Stimulated activated CD8-positive, alpha-beta memory T cell treated with anti-CD3 and anti-CD28 coated beads, Interleukin-15, amount 100 ng/mL, for 48 hours (primary cell): ENCODE results near the gene SRPK3.

Experiments
- DNase-seq, 2 donors: peaks; one replicate each; pipeline ENCODE4 v3.0.0-alpha.2; 2020; ENCODE audit warnings: low read depth in 2 of 2

Gene SRPK3

GRCh38 chrX:153784325-153784967 is 3.6 kb downstream of the SRPK3 start:
- DNase-seq, result no peak

DNA sequence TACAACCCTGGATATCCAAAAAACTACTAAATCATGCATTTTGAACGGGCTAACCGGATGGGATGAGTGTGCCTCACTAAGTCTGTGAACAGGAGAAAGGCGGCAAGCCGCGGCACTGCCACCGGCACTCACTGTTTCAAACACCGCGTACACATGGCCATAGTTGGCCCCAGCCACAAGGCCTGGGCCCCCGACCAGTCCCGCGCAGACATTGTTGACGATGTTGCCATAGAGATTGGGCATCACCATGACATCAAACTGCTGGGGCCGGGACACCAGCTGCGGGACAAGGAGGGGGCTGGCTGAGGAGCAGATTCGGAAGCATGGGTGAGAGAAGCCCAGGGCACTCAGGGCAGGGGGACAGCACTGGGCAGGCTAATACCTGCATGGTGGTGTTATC is 5.8 kb downstream of the SRPK3 start:
- no peak for DNase-seq

GRCh38 chrX:153789654-153790053 is 8.8 kb downstream of the SRPK3 start:
- DNase-seq, result no peak

DNA sequence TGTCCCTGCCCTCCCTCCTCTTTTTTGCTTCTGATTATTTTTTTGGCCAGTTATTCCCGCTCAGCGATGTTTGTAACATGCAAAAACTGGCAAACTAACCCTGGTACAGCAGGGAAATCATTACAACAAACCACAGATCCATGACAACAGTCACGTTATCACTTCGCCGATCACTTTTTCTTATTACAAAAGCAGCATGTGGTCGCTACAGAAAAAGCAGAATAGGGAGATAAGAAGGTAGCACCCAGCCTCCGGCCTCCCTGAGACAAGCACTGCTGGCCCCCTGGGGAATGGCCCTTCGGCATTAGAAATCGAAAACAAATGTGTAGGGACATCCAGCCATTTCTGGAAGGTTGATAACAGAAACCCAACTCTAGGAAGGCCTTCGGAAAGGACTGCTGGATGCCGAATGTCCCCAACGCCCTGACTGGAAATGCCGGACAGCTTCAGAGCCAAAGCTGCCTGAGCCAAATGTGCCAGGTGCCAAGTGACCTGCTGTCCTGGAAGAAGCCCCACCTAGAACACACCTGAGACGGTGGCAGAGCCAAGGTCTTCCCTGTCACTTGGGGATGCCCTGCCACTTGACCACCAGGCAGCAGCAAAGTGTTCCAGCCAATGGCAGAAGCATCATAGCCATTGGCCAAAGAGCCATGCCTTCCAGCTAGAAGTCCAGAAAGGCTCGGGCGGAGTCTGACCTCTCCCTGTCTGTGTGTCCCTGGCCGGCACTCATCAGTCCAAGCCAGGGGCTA is 10.4 kb downstream of the SRPK3 start:
- no peak for DNase-seq

DNA sequence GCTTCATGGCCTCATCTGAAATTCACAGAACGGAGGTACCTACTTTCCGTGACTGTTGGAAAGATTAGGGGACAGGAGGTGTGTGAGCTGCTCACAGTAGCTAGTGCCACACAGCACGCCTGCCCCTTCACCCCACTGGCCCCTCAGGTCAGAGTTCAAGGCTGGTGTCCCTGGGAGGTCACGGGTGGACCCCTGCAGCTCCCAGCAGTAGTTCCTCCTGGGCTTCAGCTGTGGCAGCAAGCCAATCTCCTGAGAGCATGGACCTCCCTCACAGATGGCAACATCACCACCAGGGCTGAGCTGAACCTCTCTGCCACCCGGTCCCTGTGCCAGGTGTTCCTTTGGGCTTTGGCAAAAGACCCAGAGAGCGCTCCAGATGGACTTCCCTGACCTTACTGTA is 11.5 kb downstream of the SRPK3 start:
- no peak for DNase-seq

- no peak for DNase-seq
These were observed 12.4 kb downstream of the SRPK3 start for GRCh38 chrX:153793291-153793690.

DNA sequence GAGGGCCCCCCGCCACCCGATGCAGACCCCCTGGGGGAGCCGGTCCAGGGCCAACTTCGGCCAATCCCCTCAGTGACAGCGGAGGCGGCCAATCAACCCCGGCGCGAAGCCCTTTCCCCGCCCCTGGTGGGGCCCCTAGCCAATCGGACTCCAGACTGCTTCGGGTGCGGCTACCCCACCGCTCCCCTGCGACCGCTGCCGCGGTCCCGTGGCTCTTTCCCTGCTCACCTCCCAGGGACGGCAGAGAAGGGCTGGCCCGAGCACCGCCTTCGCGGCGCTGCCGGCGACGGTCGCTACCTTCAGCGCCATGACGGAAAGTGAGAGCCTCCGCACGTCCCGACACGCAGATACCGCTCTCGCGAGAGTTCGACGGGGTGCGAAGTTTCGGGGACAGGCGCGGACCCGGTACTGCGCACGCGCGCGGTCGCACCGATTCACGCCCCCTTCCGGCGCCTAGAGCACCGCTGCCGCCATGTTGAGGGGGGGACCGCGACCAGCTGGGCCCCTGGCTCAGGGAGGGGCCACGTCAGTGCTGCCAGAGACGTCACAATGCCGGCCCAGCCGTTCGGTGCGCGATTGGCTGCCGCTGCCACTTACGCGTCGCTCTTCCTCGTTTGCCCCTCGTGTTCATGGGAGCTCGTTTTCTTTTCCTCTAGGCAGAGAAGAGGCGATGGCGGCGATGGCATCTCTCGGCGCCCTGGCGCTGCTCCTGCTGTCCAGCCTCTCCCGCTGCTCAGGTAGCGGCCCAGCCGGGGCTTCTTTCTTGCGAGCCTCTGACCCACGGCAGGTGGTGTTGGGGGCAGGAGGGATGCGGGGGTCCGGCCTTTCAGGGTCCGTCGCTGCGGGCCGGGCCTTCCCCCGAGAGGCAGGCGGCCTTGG is 13.4 kb downstream of the SRPK3 start, which contains the start of the genes IDH3G and SSR4:
IDH3G (minus strand) TSS at position 358 of the 879 bp plus-strand sequence; CDS start at position 309, 49 bp downstream.
SSR4 (plus strand) TSS at position 651 of the 879 bp plus-strand sequence; CDS start at position 671, 20 bp downstream.
- peak; percentile 86 to 88 for DNase-seq

DNA sequence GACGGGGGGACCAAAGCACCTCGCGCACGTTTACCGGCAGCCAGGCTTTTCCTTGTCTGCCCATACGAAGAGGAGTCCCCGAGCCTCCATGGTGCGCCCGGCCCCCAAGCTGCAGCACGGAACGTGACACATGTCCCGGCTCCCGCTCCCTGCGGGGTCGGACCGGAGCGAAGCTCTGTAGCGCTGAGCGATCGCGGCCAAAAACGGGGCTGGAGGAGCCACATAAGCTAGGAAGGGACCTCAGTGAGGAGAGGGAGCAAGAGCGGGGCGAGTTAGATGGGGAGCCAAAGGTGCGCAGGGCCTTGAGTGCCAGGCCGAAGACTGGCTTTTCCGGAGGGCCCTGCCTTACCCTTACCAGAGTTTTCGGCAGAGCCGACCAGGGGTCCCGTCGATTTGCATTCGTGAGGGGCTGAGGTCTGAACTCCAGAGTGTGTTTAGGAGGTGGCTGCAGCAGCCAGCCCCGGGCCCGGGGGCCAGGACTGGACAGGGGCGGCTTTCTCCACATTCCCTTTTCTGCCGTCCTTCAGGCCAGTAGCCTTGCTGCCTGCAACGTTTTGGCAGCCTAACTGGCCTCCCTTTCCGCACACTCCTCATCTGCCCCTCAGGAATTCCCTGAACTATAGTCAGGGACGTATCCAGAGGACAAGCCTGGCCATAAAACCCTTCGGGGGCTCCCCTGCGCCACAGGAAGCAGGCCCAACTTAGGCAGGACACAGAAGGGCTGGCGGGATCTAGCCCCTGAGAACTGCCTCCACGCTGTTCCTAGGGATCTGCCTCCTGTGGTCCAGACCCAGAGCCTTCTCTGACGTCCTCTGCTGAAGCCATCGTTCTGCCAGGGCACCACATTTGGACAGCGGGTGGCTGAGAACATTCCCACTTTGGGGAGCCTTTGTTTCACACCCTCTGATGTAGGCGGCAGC is 14.3 kb downstream of the SRPK3 start:
- DNase-seq, result no peak

DNA sequence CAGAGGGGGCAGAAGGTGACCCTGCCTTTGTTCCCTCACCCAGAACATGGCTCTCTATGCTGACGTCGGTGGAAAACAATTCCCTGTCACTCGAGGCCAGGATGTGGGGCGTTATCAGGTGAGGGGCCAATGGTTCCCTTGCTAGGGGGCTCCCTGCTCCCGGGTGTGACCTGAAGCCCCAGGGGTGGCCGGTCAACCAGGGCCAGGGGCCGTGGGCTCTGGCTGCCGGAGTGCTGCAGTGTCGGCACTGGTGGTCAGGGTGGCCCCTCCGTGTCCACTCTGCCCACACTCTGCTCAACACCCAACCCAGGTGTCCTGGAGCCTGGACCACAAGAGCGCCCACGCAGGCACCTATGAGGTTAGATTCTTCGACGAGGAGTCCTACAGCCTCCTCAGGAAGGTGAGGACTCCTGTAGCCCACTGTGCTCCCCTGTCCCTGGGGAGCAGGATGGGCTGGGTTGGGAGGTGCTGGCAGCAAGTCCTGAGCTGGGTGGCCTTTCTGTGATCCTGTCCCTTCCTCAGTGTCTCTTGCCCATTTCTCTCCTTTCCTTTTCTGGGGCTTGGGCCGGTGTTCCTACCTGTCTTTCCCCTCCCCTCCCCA is 16.7 kb downstream of the SRPK3 start:
- DNase-seq, result no peak

DNA sequence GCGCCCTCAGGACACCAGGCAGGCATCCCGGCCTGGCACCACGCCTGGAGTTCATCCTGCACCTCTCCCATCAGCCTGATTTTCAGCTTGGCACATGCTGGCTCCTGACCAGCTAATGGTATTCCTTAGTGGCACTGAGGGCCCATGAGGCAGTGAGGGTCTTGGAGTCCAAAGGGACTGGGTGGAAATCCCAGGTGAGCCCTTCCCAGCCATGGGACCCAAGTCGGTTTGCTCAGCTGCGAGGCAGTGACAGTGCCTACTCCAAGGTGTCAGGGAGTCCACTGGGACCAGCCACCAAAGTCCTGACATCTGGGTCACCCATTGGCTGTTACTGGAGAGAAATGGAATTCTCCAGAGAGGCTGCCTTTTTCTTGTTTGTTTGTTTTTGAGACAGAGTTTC is 18.5 kb downstream of the SRPK3 start:
- DNase-seq, result no peak

DNA sequence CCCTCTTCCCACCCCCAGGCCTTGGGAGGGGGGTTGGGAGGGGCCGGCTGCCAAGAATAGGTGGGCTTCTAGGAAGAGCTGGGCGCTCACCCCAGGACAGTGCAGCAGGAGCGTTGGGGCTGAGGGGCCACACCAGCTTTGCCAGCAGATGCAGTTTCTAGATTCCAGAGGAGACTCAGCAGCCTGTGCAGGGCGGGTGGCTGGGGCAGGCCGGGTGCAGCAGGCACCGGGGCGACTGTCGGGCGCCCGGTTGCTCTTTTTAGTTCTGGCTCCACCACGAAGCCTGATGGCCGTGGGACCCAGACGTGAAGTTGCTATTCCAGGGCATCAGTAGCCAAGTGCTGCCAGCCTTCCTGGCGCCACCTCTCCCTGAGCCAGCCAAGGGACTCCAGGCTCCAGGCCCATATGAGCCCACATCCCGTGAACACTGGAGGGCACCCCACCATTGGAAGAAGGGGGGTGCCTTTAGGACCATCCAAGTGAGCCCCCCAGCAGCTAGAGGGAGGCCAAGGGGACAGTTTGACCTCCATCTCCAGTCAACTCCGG is 19.4 kb downstream of the SRPK3 start:
- no peak for DNase-seq

- DNase-seq, result no peak
These were observed 19.9 kb downstream of the SRPK3 start for GRCh38 chrX:153800746-153801145.

GRCh38 chrX:153801669-153802068 is 20.8 kb downstream of the SRPK3 start:
- DNase-seq, result no peak

DNA sequence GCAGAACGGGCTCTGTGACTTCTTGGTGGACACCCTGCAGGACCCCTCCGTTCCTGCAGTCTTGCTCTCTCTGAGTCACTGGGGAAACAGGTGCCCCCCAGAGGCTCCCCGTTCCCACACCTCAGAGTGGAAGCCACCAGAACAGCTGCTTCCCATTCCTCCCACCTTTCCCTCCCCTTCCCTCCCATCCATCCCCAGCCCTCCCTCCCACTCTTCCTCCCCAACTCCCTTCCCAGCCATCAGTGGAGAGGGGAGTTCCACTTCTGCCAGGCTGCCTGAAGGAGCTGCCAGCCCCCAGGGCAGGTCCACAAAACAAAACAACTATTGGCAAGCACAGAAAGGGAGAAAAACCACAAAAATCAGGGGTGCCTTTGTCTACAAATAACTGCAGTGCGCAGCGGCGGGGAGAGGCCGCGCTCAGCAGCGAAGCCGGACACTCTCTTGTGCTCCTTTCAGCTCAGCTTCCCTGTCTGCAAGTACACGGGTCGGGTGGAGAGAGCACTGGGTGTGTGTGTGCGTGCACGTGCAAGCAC is 21.7 kb downstream of the SRPK3 start:
- no peak for DNase-seq

DNA sequence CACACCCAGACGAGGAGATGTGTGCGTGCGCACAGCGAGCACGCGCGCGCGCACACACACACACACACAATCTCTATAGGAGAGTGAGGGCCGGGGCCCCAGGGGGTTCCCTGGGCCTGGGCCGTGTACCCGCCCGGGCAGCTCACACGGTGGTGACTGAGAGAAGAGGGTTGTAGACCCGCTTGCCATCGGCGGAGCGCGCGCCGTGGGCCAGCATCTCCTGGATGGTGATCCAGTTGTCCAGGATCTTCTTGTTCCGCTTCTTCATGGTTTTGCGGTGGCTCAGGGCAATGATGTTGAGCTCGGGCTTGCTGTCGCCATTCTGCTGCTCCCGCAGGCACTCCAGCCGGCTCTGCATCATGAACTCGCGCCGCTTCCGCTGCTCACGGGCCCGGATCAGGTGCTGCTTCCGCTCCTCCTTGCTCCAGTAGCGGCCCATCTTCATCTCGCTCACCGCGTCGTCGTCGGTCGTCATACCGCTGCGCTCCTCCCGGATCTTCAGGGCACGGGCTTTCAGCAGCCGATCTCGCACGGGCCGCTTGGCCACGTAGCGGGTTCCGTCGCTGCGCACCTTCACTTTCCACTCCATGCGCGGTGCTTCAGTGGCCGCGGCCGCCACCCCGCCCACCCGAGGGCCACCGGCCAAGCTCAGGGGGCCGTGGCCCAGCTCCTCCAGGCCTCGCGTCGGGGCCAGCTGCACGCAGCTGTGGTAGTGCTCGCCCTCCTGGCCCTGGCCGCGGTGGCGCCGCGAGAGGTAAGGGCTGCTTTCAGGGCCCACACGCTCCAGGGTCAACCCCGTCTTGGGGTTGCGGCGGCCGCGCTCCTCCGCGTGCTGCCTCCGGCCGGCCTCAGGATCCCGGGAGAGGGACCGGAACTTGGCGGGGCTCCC is 22.6 kb downstream of the SRPK3 start:
- DNase-seq, result no peak

DNA sequence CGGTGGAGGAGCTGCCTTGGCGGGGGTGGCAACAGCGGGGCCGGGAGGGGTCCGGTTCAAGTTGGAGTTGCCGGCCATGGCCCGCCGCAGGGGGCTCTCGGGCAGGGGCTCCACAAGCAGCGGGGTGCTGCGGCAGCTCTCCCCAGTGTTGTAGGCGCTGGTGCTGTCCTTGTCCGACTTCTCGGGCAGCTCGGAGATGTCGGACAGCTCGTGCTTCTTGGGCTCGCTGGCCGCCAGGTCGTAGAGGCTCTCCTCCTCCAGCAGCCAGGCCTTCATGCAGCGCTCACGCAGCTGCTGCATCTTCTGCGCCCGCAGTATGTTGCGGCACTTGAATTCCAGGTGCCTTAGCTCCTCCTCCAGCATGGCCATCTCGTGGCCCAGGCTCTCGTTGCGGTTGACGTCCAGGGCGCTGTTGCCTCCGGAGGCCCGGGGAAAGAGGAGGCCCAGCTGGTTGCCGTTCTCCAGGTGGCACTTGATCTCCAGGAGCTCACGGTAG is 23.3 kb downstream of the SRPK3 start:
- no peak for DNase-seq

- no peak for DNase-seq
These were observed 23.8 kb downstream of the SRPK3 start for GRCh38 chrX:153804621-153805020.

DNA sequence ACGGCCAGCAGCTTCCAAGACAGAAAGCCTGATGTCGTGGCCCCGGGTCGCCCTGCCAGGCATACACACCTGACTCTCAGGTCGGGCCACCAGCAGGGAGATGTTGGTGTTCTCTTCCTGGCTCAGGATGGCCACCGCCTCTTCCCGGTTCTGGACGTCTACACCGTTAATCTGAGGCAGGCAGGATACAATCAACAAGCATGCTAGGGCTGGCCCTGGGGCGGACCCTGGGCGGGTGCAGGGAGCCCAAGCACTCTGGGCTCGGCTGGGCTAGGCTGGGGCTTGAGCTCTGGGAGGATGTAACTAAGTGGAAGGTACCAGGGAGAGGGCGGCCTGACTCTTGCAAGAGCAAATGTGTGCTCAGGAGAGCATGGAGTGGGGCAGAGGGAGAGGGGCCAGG is 24.6 kb downstream of the SRPK3 start:
- no peak for DNase-seq

DNA sequence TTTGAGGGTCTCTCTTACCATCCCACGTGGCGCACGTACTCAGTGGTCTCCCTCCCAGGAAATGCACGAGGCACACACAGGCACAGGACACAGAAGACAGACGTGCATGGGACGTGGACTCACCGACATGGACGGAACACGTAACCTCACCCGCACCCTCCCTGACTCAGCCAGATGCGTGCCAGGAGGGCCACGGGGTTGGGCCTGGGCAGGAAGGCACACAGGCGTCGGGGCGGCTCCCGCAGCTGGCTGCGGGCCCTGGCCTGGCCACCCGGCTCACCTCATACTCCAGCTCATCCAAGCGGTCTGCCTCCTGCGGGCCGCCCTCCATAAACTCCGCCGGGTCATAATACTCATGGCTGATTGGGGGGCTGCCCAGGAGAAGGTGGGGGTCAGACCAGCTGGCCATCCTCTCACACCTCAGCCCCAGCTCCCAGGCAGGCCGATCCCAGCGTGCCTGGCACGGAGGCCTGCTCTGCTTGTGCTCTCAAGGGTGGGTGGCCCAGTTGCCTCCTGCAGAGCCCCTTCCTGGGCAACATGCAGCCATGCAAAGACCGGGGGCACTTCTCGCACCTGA is 26.2 kb downstream of the SRPK3 start:
- no peak for DNase-seq
